Fibroblast of villous mesenchyme (primary cell): ENCODE measurements around the gene CAMSAP1. TPM values are rescaled to one million over a fixed set of nuclear protein-coding genes. Genes with fewer than 3 reads are reported as not detected.
"Not testable (repeated sequence)": the region's sequence is repeated elsewhere in the genome, so short reads cannot be mapped to it uniquely, and the experiment has no call there.

Experiments
- DNase-seq: peaks from one replicate; pipeline ENCODE4 v3.0.0-alpha.2; 2010; ENCODE audit warnings: low read depth
- H3K4me3 ChIP-seq: 2 replicates; pipeline ENCODE4 v1.5.1; 2011; ENCODE audit warnings: low read depth, mild to moderate bottlenecking, low read length
- total RNA-seq: library from RNA; depleted of rRNA; stranded (reverse); fragments of >200 nt; gene quantifications from 2 replicates; pipeline ENCODE4 v1.2.3, GENCODE V29; 2012
- TF ChIP-seq, protein P1 (sequence below): IDR thresholded peaks from 2 replicates; pipeline ENCODE4 v1.5.1; 2012; ENCODE audit warnings: low read depth, mild to moderate bottlenecking, low read length; ENCODE audit not compliant: insufficient read depth

The CAMSAP1 gene
- total RNA-seq, 1 donor: 23.7 TPM

DNA sequence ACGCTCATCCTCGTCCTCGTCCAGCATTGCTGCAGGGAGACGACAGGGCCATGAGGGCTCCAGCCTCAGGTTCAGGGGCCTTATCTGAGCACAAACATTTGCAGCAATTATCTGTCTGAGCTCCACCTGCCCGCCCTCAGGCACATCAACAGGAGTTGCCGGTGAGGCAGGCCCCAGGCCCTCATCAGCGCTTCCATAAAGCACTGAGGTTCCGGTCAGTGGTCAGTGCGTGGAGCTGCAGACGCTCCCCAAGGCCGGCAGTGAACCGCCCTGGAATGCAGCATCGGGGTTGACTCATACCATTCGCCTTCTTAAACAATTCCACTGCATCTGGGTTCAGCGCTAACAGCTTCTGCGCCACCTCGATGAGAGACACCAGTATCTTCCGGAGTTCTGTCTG is 38.6 kb upstream of the CAMSAP1 start:
- no peak for DNase-seq
- TF ChIP-seq, protein P1, sequence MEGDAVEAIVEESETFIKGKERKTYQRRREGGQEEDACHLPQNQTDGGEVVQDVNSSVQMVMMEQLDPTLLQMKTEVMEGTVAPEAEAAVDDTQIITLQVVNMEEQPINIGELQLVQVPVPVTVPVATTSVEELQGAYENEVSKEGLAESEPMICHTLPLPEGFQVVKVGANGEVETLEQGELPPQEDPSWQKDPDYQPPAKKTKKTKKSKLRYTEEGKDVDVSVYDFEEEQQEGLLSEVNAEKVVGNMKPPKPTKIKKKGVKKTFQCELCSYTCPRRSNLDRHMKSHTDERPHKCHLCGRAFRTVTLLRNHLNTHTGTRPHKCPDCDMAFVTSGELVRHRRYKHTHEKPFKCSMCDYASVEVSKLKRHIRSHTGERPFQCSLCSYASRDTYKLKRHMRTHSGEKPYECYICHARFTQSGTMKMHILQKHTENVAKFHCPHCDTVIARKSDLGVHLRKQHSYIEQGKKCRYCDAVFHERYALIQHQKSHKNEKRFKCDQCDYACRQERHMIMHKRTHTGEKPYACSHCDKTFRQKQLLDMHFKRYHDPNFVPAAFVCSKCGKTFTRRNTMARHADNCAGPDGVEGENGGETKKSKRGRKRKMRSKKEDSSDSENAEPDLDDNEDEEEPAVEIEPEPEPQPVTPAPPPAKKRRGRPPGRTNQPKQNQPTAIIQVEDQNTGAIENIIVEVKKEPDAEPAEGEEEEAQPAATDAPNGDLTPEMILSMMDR: no peak
- no peak overlapping the region for H3K4me3 ChIP-seq

DNA sequence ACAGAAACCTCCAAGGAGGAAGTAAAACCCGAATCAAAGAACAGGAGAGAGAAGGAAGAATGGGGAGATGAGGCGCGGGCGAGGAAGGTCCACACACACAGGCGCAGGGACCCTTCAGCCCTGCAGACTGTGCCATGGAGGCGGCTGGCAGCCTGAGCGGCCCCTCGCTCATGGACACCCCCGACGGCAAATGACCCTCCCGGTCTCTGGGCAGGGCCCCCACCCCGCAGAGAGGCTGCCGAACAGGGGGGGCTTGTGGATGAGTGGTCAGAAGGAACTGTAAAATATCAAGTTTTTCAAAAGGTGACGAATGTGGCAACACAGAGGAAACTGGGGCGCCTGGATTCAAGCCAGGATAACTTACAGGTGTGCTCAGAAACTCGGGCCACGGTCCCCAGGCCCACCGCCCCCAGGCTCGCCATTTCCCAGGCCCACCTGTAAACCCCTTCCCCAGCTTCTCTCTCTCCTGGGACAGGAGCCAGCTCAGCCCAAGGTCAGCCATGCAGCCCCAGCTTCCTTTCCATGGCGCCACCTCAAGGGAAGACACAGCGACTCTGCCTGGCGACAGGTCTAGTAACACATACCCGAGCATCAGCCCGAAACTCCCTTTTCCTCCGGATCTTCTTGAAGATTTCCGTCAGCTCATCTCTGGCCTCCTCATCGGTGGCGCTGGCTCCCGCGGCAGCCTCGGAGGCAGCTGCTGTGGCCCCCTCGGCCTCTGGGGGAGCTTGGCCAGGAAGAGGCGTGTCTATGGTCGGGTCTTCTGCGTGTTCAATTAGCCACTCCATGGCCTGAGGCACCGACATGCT is 37.3 kb upstream of the CAMSAP1 start:
- H3K4me3 ChIP-seq: no peak overlapping the region
- DNase-seq: no peak
- TF ChIP-seq, protein P1: no peak

DNA sequence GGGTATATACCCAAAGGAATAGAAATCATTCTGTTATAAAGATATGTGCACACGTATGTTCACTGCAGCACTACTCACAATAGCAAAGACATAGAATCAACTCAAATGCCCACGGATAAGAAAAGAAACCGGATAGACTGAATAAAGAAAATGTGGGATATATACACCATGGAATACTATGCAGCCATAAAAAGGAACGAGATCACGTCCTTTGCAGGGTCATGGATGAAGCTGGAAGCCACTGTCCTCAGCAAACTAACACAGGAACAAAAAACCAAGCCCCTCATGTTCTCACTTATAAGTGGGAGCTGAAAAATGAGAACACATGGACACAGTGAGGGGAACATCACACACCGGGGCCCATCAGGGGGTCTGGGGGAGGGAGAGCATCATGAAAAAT is 36.3 kb upstream of the CAMSAP1 start:
- DNase-seq, H3K4me3 ChIP-seq: not testable (repeated sequence)

DNA sequence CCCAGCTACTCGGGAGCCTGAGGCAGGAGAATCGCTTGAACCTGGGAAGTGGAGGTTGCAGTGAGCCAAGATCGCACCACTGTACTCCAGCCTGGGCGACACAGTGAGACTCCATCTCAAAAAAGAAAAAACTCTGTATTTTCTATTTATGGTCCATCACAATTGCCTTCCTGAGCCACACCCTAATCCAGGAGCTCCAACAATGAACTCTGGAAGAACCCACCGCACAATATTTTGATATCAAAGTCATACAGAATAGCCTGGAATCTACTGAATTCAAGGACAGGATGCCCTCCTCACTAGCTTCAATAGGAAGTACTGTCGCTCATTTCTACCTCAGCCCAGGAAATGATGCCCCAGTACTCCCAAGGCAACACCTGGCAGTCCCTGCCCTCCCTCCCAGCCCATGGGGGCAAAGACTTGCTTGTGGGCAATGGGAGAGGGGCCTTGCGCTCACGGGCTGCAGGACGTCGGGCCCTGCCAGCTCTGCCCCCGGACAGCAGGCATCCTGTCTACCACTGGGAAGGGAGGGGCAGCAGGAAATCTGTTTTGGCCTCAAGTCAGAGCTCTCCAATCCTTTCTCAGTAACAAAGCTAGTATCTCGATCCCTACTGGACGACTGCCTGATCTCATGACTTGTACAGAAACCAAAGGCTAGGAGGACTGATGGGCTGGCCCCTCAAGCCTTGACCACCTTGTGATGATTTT is 34.1 kb upstream of the CAMSAP1 start:
- TF ChIP-seq, protein P1: no peak
- no peak overlapping the region for H3K4me3 ChIP-seq
- no peak for DNase-seq

GRCh38 chr9:135939351-135940265 is 32.3 kb upstream of the CAMSAP1 start:
- no peak overlapping the region for H3K4me3 ChIP-seq
- TF ChIP-seq, protein P1: no peak
- DNase-seq: no peak

DNA sequence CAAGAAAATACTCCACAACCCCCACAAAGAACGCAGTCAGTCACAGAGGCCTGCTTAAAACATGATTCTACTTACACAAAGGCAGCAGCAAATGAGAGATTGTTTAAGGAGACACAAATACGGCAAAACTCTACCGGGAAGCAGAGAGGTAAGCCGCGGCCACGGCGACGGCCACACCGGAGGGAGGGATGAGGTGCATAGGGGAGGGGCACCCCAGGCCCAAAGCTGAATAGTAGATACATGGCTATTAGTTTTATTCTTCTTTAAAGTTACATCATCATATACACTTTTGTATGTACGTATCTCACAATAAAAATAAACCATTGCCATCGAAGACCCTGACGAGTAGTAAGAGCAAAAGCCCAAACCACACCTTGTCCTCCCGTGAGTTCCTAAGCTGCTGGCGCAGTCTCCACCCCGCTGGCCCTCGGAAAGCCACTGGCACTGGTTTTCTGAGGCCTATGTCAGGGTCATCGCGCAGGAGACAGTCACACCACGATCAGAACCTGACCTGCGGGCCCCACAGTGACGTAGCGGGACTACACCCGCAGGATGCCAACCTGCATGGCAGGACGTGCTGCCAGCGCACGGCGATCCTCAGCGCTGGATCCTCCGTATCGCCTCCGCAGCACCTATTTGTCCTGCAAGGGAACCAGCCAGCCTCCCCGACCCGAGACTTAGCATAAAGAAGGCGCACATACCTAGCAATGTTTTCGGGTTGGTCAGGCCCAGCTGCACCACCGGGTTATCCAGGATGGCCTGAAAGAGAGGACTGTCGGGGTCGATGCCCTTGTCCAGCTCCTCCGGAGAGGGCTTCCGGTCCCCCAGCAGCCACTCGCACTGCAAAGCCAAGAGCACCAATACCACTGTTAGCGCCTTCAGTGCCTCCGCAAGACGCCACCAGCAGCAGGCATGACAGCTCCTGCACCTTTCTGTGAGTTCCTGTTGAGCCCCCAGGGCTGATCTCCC is 30.5 kb upstream of the CAMSAP1 start:
- TF ChIP-seq, protein P1: no peak
- DNase-seq: no peak

More for the DNA sequence above, 30.5 kb upstream of the CAMSAP1 start:
- H3K4me3 ChIP-seq: no peak overlapping the region
